ENCODE data around the gene SULT2A1. TPM values are rescaled to one million over a fixed set of nuclear protein-coding genes. Genes with fewer than 3 reads are reported as not detected.
"Not testable (repeated sequence)": the region's sequence is repeated elsewhere in the genome, so short reads cannot be mapped to it uniquely, and the experiment has no call there.

The SULT2A1 gene
- total RNA-seq (under 1 TPM in 1 of 2 donors, not detected in 1; 0.15 TPM), polyA plus RNA-seq (under 1 TPM in 1 of 2 donors, not detected in 1; 0.01 TPM)
- long read RNA-seq, donor 1 = 0 reads
- long read RNA-seq, donor 2 = 0 reads
- long read RNA-seq, donor 3 = 0 reads
- long read RNA-seq, donor 4, partial matches to known transcripts = 0 of 1 reads
- long read RNA-seq, donor 4, other reads (novel, unspliced or antisense) = 0 of 1 reads
- long read RNA-seq, donor 5 = 0 reads

- TF ChIP-seq, protein P1, sequence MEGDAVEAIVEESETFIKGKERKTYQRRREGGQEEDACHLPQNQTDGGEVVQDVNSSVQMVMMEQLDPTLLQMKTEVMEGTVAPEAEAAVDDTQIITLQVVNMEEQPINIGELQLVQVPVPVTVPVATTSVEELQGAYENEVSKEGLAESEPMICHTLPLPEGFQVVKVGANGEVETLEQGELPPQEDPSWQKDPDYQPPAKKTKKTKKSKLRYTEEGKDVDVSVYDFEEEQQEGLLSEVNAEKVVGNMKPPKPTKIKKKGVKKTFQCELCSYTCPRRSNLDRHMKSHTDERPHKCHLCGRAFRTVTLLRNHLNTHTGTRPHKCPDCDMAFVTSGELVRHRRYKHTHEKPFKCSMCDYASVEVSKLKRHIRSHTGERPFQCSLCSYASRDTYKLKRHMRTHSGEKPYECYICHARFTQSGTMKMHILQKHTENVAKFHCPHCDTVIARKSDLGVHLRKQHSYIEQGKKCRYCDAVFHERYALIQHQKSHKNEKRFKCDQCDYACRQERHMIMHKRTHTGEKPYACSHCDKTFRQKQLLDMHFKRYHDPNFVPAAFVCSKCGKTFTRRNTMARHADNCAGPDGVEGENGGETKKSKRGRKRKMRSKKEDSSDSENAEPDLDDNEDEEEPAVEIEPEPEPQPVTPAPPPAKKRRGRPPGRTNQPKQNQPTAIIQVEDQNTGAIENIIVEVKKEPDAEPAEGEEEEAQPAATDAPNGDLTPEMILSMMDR (IDR thresholded peaks at IDR 0.05; ENCODE audit: control extremely low read depth, extremely low read depth) = no peak
- Histone ChIP-seq H3K27me3 (ENCODE audit: control insufficient read depth in 3 of 3, insufficient read depth in 3 of 3, low read length in 2 of 3) (no peaks in the 10 kb centered on the region), H3K4me3 (no peak within 1 kb of the TSS), H3K9ac (ENCODE audit: insufficient read depth in 1 of 2, low read length in 2 of 2) (no peak within 1 kb of the TSS), H3K36me3 (ENCODE audit: control insufficient read depth in 4 of 4, insufficient read depth in 4 of 4, low read length in 4 of 4) (no peaks in the 10 kb centered on the region), H3K9me3 (ENCODE audit: control insufficient read depth in 4 of 4, insufficient read depth in 3 of 4, low read length in 3 of 4) (no peaks in the 10 kb centered on the region), H3K4me1 (ENCODE audit: control insufficient read depth in 5 of 5, insufficient read depth in 5 of 5, low read length in 5 of 5) (no peaks in the 10 kb centered on the region), H3K27ac (ENCODE audit: low read depth in 1 of 2, low read length in 1 of 2) (no peak within 1 kb of the TSS)
- ATAC-seq (ENCODE audit: insufficient read depth, low FRiP score) = no peak
- WGBS, 2 donors = 62 to 67% methylated on average over 12 of the region's 12 CpGs
- no peak for DNase-seq
These were observed at the start of gene SULT2A1 for GRCh38 chr19:47886010-47886559. SULT2A1 (minus strand) TSS chr19:47886315; CDS start chr19:47886257, 58 bp downstream.

- no CpG with 5 or more reads among the region's 20 CpGs for WGBS, 2 donors
- not testable (repeated sequence) for DNase-seq; H3K9me3 ChIP-seq (ENCODE audit: control insufficient read depth in 4 of 4, insufficient read depth in 3 of 4, low read length in 3 of 4); H3K9ac ChIP-seq (ENCODE audit: insufficient read depth in 1 of 2, low read length in 2 of 2); ATAC-seq (ENCODE audit: insufficient read depth, low FRiP score); H3K4me1 ChIP-seq (ENCODE audit: control insufficient read depth in 5 of 5, insufficient read depth in 5 of 5, low read length in 5 of 5); H3K27ac ChIP-seq (ENCODE audit: low read depth in 1 of 2, low read length in 1 of 2); H3K4me3 ChIP-seq; H3K27me3 ChIP-seq (ENCODE audit: control insufficient read depth in 3 of 3, insufficient read depth in 3 of 3, low read length in 2 of 3); H3K36me3 ChIP-seq (ENCODE audit: control insufficient read depth in 4 of 4, insufficient read depth in 4 of 4, low read length in 4 of 4)
These were observed 42.5 kb upstream of the SULT2A1 start for GRCh38 chr19:47928581-47928980.

DNA sequence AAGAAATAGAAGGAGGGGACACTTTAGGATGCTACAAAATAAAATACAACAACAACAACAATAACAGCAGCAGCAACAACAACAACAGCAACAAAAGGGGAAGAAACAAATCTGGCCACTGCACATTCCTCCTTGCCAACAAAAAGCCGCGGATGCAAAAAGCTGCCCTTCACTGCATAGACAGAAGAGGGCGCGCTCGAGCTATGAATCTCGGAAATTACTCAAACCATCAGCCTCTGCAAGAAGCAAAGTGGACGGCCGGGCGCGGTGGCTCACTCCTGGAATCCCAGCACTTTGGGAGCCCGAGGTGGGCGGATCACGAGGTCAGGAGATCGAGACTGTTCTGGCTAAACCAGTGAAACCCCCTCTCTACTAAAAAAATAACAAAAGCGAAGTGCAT, 34.0 kb upstream of the SULT2A1 start:
- H3K9ac ChIP-seq (ENCODE audit: insufficient read depth in 1 of 2, low read length in 2 of 2); H3K4me1 ChIP-seq (ENCODE audit: control insufficient read depth in 5 of 5, insufficient read depth in 5 of 5, low read length in 5 of 5); H3K4me3 ChIP-seq; H3K27ac ChIP-seq (ENCODE audit: low read depth in 1 of 2, low read length in 1 of 2); H3K36me3 ChIP-seq (ENCODE audit: control insufficient read depth in 4 of 4, insufficient read depth in 4 of 4, low read length in 4 of 4); ATAC-seq (ENCODE audit: insufficient read depth, low FRiP score); H3K27me3 ChIP-seq (ENCODE audit: control insufficient read depth in 3 of 3, insufficient read depth in 3 of 3, low read length in 2 of 3); H3K9me3 ChIP-seq (ENCODE audit: control insufficient read depth in 4 of 4, insufficient read depth in 3 of 4, low read length in 3 of 4); DNase-seq: not testable (repeated sequence)
- WGBS, 2 donors = 1 to 3% methylated on average over 10 of the region's 15 CpGs
- TF ChIP-seq, protein P1 (IDR thresholded peaks at IDR 0.05; ENCODE audit: control extremely low read depth, extremely low read depth) = peak; percentile 50

DNA sequence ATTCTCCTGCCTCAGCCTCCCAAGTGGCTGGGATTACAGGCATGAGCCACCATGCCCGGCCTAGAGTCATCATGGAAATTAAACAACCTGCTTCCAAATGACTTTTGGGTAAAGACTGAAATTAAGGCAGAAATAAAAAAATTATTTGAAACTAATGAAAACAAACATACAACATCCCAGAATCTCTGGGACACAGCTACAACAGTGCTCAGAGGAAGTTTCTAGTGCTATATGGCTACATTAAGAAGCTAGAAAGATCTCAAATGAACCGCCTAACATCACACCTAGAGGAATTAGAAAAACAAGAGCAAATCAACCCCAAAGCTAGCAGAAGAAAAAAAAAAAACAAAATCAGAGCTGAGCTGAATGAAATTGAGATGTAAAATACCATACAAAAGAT, 24.1 kb upstream of the SULT2A1 start:
- H3K4me3 ChIP-seq; H3K27ac ChIP-seq (ENCODE audit: low read depth in 1 of 2, low read length in 1 of 2); H3K4me1 ChIP-seq (ENCODE audit: control insufficient read depth in 5 of 5, insufficient read depth in 5 of 5, low read length in 5 of 5); H3K9ac ChIP-seq (ENCODE audit: insufficient read depth in 1 of 2, low read length in 2 of 2); H3K27me3 ChIP-seq (ENCODE audit: control insufficient read depth in 3 of 3, insufficient read depth in 3 of 3, low read length in 2 of 3); DNase-seq; H3K36me3 ChIP-seq (ENCODE audit: control insufficient read depth in 4 of 4, insufficient read depth in 4 of 4, low read length in 4 of 4); ATAC-seq (ENCODE audit: insufficient read depth, low FRiP score); H3K9me3 ChIP-seq (ENCODE audit: control insufficient read depth in 4 of 4, insufficient read depth in 3 of 4, low read length in 3 of 4): not testable (repeated sequence)
- WGBS, 2 donors = 93 to 94% methylated on average over 1 of the region's 2 CpGs

Data from lung (tissue), 16 donors.